Islet of Langerhans (tissue), 1 donor: ENCODE results near the gene GAPDHS.

Source experiments
- FAIRE-seq: peaks from one replicate; lab custom pipeline; 2011; peaks lifted over from hg19 to GRCh38; lab: Jason Lieb, UNC

GAPDHS gene

DNA sequence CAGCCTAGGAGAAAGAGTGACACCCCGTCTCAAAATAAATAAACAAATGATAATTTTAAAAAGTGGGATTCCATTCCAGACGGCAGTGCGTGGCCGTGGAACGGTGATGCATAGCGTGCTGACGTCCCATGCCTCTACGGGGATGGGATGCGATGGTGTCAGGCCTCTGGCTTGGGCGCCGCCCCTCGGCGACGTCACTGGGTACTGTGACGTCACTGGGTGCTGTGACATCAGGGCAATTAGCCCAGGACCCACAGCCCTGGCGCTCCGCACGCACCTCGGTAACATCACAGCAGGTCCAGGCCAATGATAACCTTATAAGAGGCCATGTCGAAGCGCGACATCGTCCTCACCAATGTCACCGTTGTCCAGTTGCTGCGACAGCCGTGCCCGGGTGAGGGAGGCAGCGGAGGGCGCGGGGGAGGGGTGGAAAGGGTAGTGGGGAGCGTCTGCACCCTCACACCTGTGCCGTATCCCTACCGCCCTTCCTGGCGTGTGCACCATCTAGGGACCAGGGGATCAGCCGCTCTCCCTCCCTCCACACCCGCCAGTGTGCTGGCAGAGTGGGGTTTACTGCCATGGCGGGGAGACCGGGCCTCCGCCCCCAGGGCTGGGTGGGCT is at the start of gene GAPDHS:
Gene GAPDHS, plus strand, starts transcription at position 256 of the 621 bp plus-strand sequence. Its CDS starts 72 bp downstream, at position 328.
- no peak for FAIRE-seq

- FAIRE-seq = no peak
These were observed 48.8 kb upstream of the GAPDHS start for GRCh38 chr19:35484252-35485036.

DNA sequence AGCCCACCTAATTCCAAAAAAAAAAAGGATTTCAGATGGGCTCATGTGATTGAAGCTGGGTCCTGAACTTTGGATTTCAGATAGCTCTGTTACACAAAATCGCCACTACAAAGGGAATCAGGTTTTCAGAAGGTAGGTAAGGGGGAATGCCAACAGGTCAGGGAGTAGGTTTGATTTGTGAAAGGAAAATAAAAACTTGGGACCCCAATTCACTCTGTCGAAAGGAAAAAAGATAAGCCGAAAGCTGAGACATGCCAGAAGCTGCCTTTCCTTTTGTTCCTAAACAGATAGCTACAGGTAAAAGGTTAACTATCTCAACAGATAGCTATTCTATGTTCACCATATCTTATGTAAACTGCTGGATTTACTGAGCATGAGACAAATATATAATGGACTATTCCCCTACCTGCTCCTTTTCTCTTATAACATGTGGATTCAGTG is 47.0 kb upstream of the GAPDHS start:
- no peak for FAIRE-seq

- FAIRE-seq = no peak
These were observed 45.5 kb upstream of the GAPDHS start for GRCh38 chr19:35487656-35488182.

GRCh38 chr19:35488677-35489076 is 44.6 kb upstream of the GAPDHS start:
- FAIRE-seq = no peak

GRCh38 chr19:35490364-35490763 is 42.9 kb upstream of the GAPDHS start, which contains the start of gene KRTDAP:
TSS of gene KRTDAP (minus strand) at chr19:35490464. CDS start at chr19:35490442, 22 bp downstream.
- FAIRE-seq = no peak

- FAIRE-seq = no peak
These were observed 41.4 kb upstream of the GAPDHS start for GRCh38 chr19:35491836-35492360.

DNA sequence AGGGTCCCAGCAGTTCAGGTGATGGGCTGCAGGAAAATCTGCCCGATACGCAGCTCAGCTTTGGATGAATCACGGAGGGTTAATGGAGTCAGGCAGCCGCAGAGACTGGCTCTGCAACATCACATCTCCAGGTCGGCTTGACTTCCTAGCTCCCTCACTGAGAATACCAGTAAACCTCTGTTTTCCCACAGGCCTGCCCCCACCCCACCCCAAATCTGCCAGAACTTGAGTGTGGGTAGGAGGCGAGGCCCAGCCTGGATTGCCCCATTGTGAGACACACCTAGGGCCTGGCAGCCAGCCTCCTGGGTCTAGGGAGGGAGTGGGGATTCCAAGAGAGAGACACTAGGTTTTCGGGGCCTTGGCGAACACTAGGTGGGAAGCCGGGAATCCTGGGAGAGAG is 39.3 kb upstream of the GAPDHS start:
- FAIRE-seq = no peak

DNA sequence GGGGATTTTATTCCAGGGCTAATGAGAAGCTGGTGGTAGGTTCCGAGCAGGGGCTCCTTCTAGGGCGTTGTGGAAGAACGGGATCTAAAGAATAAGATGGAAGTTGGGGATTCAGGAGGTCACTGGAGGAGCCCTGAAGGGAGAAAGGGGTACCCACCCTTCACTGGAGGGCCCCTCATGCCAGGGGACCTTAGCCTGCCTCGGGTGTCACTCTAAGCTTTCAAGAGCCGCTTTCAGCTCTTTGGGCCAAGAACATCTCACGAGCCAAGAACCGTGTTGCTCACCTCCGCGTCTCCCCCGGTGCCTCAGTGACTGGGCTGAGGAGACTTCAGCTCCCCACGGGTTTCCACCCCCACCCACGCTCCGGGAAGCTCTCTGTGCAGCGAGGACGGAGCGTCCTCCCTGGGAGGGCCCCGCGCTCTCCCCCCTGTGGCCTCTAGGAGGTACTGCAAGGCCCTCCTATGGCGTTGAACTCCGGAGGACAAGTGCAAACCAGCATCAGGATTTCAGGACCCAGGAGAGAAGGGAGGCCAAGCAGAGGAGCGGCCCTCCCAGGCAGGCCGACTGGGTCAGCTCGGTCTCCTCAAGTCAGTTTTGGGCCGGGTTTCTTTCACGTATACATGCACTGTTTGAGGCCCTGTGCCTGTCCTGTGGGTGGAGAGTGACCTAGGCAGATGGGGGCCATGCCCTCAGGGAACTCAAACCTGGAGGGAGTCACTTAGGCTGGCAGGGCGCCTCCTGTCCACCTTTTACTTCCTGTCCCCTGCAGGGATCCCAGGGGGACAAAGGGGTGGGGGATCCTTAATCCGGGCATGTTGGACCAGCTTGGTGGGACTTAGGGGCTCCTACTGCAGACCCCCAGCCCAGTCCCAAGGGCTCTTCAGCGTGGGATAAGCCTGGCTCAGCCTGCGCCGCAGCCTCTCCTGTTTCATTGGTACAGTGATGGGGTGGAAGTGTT is 37.9 kb upstream of the GAPDHS start:
- no peak for FAIRE-seq

DNA sequence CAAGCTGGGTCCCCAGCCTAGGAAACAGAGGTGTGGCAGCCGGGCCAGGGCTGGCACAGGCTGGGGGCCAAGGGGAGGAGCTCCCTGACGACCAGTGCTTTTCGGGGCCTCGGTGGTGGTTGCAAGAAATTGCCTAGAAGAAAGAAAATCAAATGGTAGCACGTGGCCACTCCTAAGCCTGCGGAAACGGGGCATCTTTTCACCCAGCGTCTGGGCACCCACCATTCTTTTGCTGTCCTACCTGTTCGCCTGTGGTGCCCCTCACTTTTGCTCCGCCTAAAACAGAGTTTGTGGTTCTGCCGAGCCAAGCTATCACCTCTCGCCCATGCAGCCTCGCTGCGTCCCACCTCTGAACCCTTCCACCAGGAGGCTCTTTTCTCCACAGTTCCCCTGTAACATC is 35.9 kb upstream of the GAPDHS start:
- no peak for FAIRE-seq

DNA sequence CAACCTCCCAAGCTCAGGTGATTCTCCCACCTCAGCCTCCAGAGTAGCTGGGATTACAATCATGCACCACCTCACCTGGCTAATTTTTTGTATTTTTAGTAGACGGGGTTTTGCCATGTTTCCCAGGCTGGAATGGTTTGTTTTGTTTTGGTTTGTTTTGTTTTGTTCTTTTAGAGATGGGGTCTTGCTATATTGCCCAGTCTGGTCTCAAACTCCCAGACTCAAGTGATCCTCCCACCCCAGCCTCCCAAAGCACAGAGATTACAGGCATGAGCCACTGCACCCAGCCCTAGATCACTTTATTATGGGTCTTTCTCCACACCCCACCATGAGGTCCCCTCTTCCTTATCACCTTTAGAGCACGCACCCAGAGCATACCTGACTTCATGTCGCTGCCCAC is 35.0 kb upstream of the GAPDHS start:
- no peak for FAIRE-seq

DNA sequence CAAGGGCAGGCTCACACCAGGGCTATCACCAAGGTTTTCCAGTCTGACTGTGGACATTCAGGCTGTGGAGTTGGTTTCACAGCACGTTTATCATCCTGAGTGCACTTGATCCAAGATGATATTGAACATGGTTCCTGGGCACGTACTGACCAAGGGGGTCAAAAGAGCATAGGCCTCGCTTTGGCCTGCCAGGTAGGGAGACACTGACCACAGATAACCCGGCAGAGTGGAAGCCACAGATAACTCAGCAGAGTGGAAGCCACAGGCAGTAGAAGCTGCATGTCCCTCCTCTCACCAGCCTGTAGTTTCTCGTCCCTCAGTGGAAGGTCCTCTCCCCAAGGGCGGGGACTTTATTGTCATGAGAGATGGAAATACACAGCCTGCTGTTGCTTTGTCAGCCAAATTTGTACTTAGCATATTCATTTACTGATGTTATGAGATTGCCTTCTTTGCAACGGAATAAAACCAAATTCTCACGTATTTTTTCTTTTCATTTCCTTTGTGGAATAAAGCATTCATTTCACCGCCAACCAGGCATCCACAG is 34.2 kb upstream of the GAPDHS start:
- no peak for FAIRE-seq

DNA sequence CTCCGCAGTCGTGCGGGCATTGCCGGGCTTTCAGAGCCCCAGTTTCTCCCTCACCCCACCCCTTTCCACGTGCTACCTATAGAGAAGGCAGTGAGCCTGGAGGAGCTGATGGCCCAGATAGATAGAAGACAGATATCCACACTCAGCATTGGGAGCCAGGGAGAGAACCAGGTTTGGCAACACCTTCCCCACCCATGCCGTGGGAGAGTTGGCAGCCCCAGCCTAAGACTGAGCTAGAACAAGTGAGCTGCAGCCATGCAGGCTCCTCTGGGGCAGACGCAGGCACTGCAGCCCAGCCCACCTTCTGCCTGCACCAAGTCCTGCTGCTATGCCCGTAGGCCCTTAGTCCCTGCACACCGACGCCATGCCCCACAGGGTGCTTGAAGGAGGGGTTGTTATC is 32.6 kb upstream of the GAPDHS start:
- no peak for FAIRE-seq

DNA sequence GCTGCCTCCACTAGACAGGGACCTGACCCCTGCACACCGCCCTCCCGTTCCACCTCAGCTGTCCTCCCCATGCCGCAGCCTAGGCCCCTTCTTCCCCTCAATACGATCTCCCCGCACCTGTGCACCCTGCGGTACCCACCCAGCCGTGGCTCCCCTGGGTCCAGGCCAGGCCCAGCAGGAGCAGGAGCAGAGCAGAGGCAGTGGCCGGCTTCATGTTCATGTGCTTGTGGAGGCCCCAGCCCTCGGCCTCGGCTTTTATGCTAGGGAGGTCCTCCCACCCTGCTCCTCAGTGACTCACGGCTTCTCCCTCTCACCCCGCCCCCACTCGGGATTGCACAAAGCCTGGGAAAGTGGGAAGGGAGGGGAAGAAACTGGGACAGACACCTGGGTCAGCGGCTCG is 31.6 kb upstream of the GAPDHS start:
- no peak for FAIRE-seq

DNA sequence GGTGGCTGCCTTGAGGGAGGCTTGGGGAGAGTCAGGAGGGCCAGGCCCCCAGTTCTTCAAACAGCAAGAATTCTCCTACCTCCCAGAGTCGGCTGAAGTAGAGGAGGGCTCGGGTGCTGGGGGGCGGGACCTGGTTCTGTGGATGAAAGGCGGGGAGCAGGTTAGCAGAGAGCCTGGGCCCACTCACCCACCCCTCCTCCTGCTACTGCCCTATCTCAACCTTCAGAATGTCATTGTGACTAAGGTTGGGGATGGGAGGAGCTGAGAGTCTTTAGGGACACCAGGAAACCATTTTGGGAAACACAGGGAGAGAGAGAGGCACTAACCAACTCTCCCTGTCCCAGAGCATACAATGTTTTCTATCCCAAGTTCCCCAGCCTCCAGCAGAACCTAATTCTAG is 30.5 kb upstream of the GAPDHS start:
- FAIRE-seq = no peak

GRCh38 chr19:35506011-35506410 is 27.2 kb upstream of the GAPDHS start:
- no peak for FAIRE-seq

- no peak for FAIRE-seq
These were observed 25.7 kb upstream of the GAPDHS start for GRCh38 chr19:35507561-35507960.

DNA sequence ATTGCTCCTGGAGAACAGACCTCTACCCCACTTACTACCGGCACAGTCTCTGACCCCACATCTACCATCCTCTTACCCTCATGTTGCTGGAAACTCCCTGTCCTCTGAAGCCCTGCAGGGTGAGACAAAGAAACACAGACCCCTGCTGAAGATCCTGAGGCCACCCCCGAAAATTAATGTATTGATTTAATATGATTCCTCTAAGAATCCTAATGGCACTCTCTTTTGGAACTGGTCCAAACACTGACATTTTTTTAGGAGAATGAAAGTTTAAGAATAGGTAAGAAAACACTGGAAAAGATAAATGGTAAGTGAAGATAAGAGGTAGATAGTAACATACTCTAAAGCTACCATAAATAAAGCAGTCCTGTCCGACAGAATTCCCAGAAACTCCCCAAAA is 25.1 kb upstream of the GAPDHS start:
- no peak for FAIRE-seq

DNA sequence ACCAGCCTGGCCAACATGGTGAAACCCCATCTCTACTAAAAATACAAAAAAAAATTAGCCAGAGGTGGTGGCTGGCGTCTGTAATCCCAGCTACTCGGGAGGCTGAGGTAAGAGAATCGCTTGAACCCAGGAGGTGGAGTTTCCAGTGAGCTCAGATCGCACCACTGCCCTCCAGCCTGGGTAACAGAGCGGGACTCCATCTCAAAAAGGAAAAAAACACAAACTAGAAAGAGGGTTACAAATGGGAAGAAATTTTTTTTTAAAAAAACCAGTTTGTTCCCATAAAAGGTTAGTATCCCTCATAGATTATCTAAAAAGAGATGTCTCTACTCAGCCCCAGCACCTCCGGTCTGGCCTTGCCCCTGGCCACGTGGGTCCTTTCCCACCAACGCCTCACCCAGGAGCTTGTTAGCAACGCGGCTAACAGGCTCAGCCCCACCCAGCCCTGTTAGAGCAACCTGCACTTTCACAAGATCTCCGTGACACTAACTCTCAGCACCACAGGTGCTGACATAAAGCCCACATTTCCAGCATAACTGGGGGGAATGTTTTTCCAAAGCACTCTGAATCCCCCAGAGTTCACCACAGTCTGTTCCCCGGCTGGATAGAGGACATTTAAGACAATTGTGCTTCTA is 24.1 kb upstream of the GAPDHS start:
- no peak for FAIRE-seq

GRCh38 chr19:35509861-35510625 is 23.2 kb upstream of the GAPDHS start:
- no peak for FAIRE-seq

DNA sequence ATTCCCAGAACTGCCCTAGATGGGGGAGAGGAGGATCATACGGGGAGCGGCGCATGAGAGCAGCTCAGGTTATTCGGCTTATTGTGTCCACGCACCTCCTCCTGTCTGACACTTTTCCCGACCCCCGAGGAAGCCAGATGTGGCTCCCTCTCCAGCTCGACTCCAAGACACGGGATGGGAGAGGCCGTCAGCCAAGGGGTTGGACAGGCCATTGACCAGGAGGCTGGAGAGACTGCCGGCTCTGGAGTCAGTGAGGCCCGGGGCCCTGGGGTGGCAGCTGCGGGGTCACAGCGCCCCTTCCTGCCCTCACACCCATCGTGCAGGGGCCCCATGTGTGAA is 22.7 kb upstream of the GAPDHS start:
- no peak for FAIRE-seq
